Measurements from ENCODE around the gene TREM2.

The TREM2 gene

GRCh38 chr6:41182069-41183034 is 19.4 kb upstream of the TREM2 start:
- peak; percentile 61 for DNase-seq (ENCODE audit: low spot score)

- no peak for DNase-seq (ENCODE audit: low spot score)
Observed at GRCh38 chr6:41181566-41181965, 18.6 kb upstream of the TREM2 start.

- no peak for DNase-seq (ENCODE audit: low spot score)
Observed at GRCh38 chr6:41179163-41179562, 16.2 kb upstream of the TREM2 start.

GRCh38 chr6:41177695-41178094 is 14.8 kb upstream of the TREM2 start:
- DNase-seq (ENCODE audit: low spot score), result no peak

GRCh38 chr6:41177287-41177686 is 14.4 kb upstream of the TREM2 start:
- no peak for DNase-seq (ENCODE audit: low spot score)

- DNase-seq (ENCODE audit: low spot score), result no peak
Observed at GRCh38 chr6:41176189-41176588, 13.3 kb upstream of the TREM2 start.

- DNase-seq (ENCODE audit: low spot score), result no peak
Observed at GRCh38 chr6:41175084-41175483, 12.2 kb upstream of the TREM2 start.

- DNase-seq (ENCODE audit: low spot score), result no peak
Observed at GRCh38 chr6:41174610-41175009, 11.7 kb upstream of the TREM2 start.

- no peak for DNase-seq (ENCODE audit: low spot score)
Observed at GRCh38 chr6:41171908-41172307, 9.0 kb upstream of the TREM2 start.

- no peak for DNase-seq (ENCODE audit: low spot score)
Observed at GRCh38 chr6:41170547-41171160, 7.7 kb upstream of the TREM2 start.

- DNase-seq (ENCODE audit: low spot score), result no peak
Observed at GRCh38 chr6:41167173-41167963, 4.5 kb upstream of the TREM2 start.

- DNase-seq (ENCODE audit: low spot score), result no peak
Observed at GRCh38 chr6:41164551-41165120, 1.7 kb upstream of the TREM2 start.

GRCh38 chr6:41163419-41163717 is 452 bp upstream of the TREM2 start:
- no peak for DNase-seq (ENCODE audit: low spot score)

GRCh38 chr6:41161851-41162552 is 914 bp downstream of the TREM2 start:
- DNase-seq (ENCODE audit: low spot score), result no peak

GRCh38 chr6:41161380-41161779 is 1.5 kb downstream of the TREM2 start:
- DNase-seq (ENCODE audit: low spot score), result no peak

GRCh38 chr6:41160933-41161332 is 2.0 kb downstream of the TREM2 start:
- no peak for DNase-seq (ENCODE audit: low spot score)

GRCh38 chr6:41159415-41160082 is 3.4 kb downstream of the TREM2 start:
- no peak for DNase-seq (ENCODE audit: low spot score)

GRCh38 chr6:41157323-41157722 is 5.6 kb downstream of the TREM2 start:
- DNase-seq (ENCODE audit: low spot score), result no peak

GRCh38 chr6:41156771-41157170 is 6.1 kb downstream of the TREM2 start:
- DNase-seq (ENCODE audit: low spot score), result no peak

GRCh38 chr6:41156001-41156400 is 6.9 kb downstream of the TREM2 start:
- no peak for DNase-seq (ENCODE audit: low spot score)

GRCh38 chr6:41155132-41155805 is 7.6 kb downstream of the TREM2 start:
- no peak for DNase-seq (ENCODE audit: low spot score)

All from hepatic stellate cell (primary cell).